Liver (tissue), 9 donors: Measurements from ENCODE around the gene PUS3. TPM values are rescaled to one million over a fixed set of nuclear protein-coding genes. Genes with fewer than 3 reads are reported as not detected.

Experiments used
- DNase-seq: peaks from one replicate; pipeline ENCODE4 v3.0.0-alpha.2; 2017; ENCODE audit warnings: low spot score
- H3K27ac ChIP-seq, 2 donors: one replicate each; pipeline ENCODE4 v1.7.0; 2013; ENCODE audit warnings: inconsistent platforms in 2 of 2, low read length in 2 of 2, control low read depth in 1 of 2, low read depth in 1 of 2, mild to moderate bottlenecking in 1 of 2
- H3K27me3 ChIP-seq, 4 donors: one replicate each; pipeline versions ENCODE4 v1.6.1 to v1.7.0; 2013; ENCODE audit warnings: low read length in 3 of 4, inconsistent platforms in 1 of 4, mild to moderate bottlenecking in 1 of 4, moderate library complexity in 1 of 4; ENCODE audit not compliant: control insufficient read depth in 4 of 4, insufficient read depth in 4 of 4
- H3K36me3 ChIP-seq, 4 donors: one replicate each; pipeline versions ENCODE4 v1.6.1 to v1.7.0; 2013; ENCODE audit warnings: low read length in 3 of 4, mild to moderate bottlenecking in 3 of 4, low read depth in 1 of 4, moderate library complexity in 1 of 4; ENCODE audit not compliant: control insufficient read depth in 4 of 4, insufficient read depth in 3 of 4
- H3K4me1 ChIP-seq, 4 donors: one replicate each; pipeline versions ENCODE4 v1.6.1 to v1.7.0; 2013; ENCODE audit warnings: low read length in 3 of 4, mild to moderate bottlenecking in 3 of 4, moderate library complexity in 1 of 4; ENCODE audit not compliant: control insufficient read depth in 4 of 4, insufficient read depth in 4 of 4
- H3K4me3 ChIP-seq, 3 donors: one replicate each; pipeline versions ENCODE4 v1.6.1 to v1.7.0; 2013; ENCODE audit warnings: low read length in 3 of 3, control low read depth in 1 of 3, low read depth in 1 of 3, mild to moderate bottlenecking in 1 of 3
- H3K9ac ChIP-seq, 2 donors: one replicate each; pipeline ENCODE4 v1.7.0; 2013; ENCODE audit warnings: low read length in 2 of 2, mild to moderate bottlenecking in 2 of 2, moderate library complexity in 2 of 2, control low read depth in 1 of 2, low read depth in 1 of 2
- H3K9me3 ChIP-seq, 4 donors: one replicate each; pipeline versions ENCODE4 v1.6.1 to v1.7.0; 2013; ENCODE audit warnings: low read length in 3 of 4; ENCODE audit not compliant: control insufficient read depth in 4 of 4
- FOXA1 ChIP-seq: IDR thresholded peaks from 2 replicates; pipeline ENCODE4 v1.6.1; 2016; ENCODE audit warnings: antibody characterized with exemption
- FOXA2 ChIP-seq: IDR thresholded peaks from 2 replicates; pipeline ENCODE4 v1.6.1; 2016; ENCODE audit warnings: antibody characterized with exemption
- GABPA ChIP-seq, 2 donors: IDR thresholded peaks in 1 of 2; conservative IDR thresholded peaks in 1 of 2; 2 replicates each; pipeline ENCODE4 v1.6.1; 2016; ENCODE audit warnings: antibody characterized with exemption in 2 of 2, mild to moderate bottlenecking in 1 of 2, moderate library complexity in 1 of 2
- HNF4G ChIP-seq: IDR thresholded peaks from 2 replicates; pipeline ENCODE4 v1.6.1; 2016; ENCODE audit warnings: antibody characterized with exemption
- JUND ChIP-seq, 2 donors: IDR thresholded peaks; 2 replicates each; pipeline ENCODE4 v1.6.1; 2016; ENCODE audit warnings: antibody characterized with exemption in 2 of 2
- NR2F2 ChIP-seq: IDR thresholded peaks from 2 replicates; pipeline ENCODE4 v1.6.1; 2016; ENCODE audit warnings: antibody characterized with exemption
- RAD21 ChIP-seq, 2 donors: IDR thresholded peaks; 2 replicates each; pipeline ENCODE4 v1.6.1; 2016; ENCODE audit warnings: antibody characterized with exemption in 2 of 2, mild to moderate bottlenecking in 2 of 2
- SP1 ChIP-seq: IDR thresholded peaks from 2 replicates; pipeline ENCODE4 v1.6.1; 2018; ENCODE audit warnings: antibody characterized with exemption, mild to moderate bottlenecking
- TAF1 ChIP-seq: conservative IDR thresholded peaks from 2 replicates; pipeline ENCODE4 v1.6.1; 2016; ENCODE audit warnings: antibody characterized with exemption, mild to moderate bottlenecking
- WGBS: extraction: QIAGEN DNeasy Blood & Tissue Kit; methylation state at CpG from one replicate; pipeline ENCODE4 v1.1.7; 2013; 5-methylcytosine and 5-hydroxymethylcytosine counted together
- polyA plus RNA-seq, 2 donors: library from polyadenylated mRNA; stranded (reverse) in 1 of 2; unstranded in 1 of 2; fragments of 200-250 nt in 1 of 2; fragments of >200 nt in 1 of 2; fragmentation: Nextera tagmentation in 1 of 2; extraction: Ambion mirVana in 1 of 2; gene quantifications; one replicate each; pipeline versions ENCODE4 v1.2.1 to v1.2.3, GENCODE V29; 2013 to 2015
- total RNA-seq, 2 donors: library from RNA; depleted of rRNA; stranded (reverse); fragments of >200 nt; gene quantifications; one replicate each; pipeline ENCODE4 v1.2.3, GENCODE V29; 2014
- TF ChIP-seq, protein P1 (sequence below): fragments of 150-350 bp; IDR thresholded peaks from 2 replicates; pipeline ENCODE4 v1.5.1; 2017; ENCODE audit warnings: improper control_type of control experiment, low read depth, low read length; ENCODE audit not compliant: missing input control
- TF ChIP-seq, protein P2 (sequence below): IDR thresholded peaks from 2 replicates; pipeline ENCODE4 v1.6.1; 2016; ENCODE audit warnings: antibody characterized with exemption, mild to moderate bottlenecking
- donor health status: healthy.
- donor health status: healthy.
- donor health status: healthy.
- donor health status: healthy.
- donor health status: healthy.

Gene PUS3
- total and polyA plus RNA-seq, 4 donors, result 15.5 to 22.2 (median 17.1) TPM

DNA sequence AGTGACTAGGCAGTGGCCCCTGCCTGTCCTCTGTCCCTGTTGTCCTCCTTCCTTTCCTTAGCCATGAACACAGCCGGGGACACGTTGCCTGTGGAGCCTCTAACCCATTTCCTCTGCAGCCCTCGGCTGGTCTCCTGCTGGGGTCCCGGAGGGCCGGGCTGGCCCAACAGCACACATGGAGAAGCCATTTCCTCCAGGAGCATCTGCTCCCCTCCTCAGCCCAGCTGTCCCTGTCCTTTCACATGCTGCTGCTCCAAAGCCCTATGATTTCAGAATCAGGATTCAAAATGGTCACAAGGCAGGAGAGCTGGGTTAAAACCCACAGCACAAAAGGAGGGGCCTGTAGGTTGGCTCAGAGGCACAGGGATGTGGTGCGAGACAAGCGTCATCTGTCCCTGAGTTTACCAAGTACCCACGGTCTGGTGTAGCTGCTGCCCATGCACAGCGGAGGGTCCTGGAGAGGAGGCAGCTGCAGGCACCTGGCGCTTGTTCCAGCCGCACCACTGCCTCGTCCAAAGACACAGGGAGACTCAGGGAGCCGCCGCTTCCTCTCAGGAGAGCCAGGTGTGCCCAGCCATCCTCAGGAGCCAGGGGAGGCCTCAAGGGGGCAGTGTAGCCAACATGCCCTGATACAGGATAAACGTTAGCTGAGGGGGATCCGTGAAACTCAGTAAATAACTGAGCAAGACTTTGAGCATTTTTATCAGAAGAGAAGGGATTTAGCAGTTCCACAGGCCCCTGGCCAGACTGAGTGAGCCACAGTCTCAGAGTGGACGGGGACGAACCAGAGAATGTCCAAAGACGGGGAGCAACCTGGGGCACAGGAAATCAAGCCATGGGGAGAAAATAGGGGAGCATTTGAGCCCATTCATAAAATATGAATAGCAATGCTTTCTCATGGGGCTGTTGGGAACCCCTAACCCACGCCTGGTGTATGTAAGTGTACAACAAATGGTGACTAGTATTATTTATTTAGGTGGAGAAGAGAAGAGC is 38.9 kb upstream of the PUS3 start:
- Histone ChIP-seq H3K27ac (no peak overlapping the region), H3K9ac (no peak overlapping the region), H3K36me3 (no peaks in the 10 kb centered on the region), H3K9me3 (no peaks in the 10 kb centered on the region), H3K27me3 (no peaks in the 10 kb centered on the region), H3K4me1 (peaks cover 0 to 5% (median 1%) of the 10 kb centered on the region in 4 donors), H3K4me3 (no peak overlapping the region)
- peak; percentile 59 for DNase-seq
- TF ChIP-seq SP1 (no peak), FOXA1 (no peak), FOXA2 (no peak), TAF1 (no peak), RAD21 (IDR thresholded peaks at IDR 0.05) (peak; percentile 85 to 90), NR2F2 (no peak), GABPA (IDR thresholded peaks at IDR 0.05 in 1 of 2, conservative IDR thresholded peaks at IDR 0.05 in 1 of 2) (no peak), JUND (IDR thresholded peaks at IDR 0.05) (no peak), HNF4G (no peak)
- TF ChIP-seq, protein P1, sequence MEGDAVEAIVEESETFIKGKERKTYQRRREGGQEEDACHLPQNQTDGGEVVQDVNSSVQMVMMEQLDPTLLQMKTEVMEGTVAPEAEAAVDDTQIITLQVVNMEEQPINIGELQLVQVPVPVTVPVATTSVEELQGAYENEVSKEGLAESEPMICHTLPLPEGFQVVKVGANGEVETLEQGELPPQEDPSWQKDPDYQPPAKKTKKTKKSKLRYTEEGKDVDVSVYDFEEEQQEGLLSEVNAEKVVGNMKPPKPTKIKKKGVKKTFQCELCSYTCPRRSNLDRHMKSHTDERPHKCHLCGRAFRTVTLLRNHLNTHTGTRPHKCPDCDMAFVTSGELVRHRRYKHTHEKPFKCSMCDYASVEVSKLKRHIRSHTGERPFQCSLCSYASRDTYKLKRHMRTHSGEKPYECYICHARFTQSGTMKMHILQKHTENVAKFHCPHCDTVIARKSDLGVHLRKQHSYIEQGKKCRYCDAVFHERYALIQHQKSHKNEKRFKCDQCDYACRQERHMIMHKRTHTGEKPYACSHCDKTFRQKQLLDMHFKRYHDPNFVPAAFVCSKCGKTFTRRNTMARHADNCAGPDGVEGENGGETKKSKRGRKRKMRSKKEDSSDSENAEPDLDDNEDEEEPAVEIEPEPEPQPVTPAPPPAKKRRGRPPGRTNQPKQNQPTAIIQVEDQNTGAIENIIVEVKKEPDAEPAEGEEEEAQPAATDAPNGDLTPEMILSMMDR, result peak; percentile 71
- TF ChIP-seq, protein P2, sequence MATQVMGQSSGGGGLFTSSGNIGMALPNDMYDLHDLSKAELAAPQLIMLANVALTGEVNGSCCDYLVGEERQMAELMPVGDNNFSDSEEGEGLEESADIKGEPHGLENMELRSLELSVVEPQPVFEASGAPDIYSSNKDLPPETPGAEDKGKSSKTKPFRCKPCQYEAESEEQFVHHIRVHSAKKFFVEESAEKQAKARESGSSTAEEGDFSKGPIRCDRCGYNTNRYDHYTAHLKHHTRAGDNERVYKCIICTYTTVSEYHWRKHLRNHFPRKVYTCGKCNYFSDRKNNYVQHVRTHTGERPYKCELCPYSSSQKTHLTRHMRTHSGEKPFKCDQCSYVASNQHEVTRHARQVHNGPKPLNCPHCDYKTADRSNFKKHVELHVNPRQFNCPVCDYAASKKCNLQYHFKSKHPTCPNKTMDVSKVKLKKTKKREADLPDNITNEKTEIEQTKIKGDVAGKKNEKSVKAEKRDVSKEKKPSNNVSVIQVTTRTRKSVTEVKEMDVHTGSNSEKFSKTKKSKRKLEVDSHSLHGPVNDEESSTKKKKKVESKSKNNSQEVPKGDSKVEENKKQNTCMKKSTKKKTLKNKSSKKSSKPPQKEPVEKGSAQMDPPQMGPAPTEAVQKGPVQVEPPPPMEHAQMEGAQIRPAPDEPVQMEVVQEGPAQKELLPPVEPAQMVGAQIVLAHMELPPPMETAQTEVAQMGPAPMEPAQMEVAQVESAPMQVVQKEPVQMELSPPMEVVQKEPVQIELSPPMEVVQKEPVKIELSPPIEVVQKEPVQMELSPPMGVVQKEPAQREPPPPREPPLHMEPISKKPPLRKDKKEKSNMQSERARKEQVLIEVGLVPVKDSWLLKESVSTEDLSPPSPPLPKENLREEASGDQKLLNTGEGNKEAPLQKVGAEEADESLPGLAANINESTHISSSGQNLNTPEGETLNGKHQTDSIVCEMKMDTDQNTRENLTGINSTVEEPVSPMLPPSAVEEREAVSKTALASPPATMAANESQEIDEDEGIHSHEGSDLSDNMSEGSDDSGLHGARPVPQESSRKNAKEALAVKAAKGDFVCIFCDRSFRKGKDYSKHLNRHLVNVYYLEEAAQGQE, result no peak
- WGBS, result 37% methylated on average over 20 of the region's 20 CpGs

GRCh38 chr11:125941267-125941618 is 38.2 kb upstream of the PUS3 start:
- no peak for DNase-seq
- Histone ChIP-seq H3K27me3 (no peaks in the 10 kb centered on the region), H3K9ac (no peak overlapping the region), H3K4me1 (peaks cover 0 to 5% (median 1%) of the 10 kb centered on the region in 4 donors), H3K9me3 (no peaks in the 10 kb centered on the region), H3K36me3 (no peaks in the 10 kb centered on the region), H3K27ac (no peak overlapping the region), H3K4me3 (no peak overlapping the region)
- 72% methylated on average over 4 of the region's 4 CpGs for WGBS
- TF ChIP-seq, protein P2, result no peak
- no peak for TF ChIP-seq NR2F2
